ENCODE measurements around the gene CDKN2A. TPM values are rescaled to one million over a fixed set of nuclear protein-coding genes. Genes with fewer than 3 reads are reported as not detected.

Gene CDKN2A
- total RNA-seq, 1 experiment from 2014 or later = not detected

- no TSS peak for BruUV-seq (replicated peaks)
- ATAC-seq = no peak
These were observed 11.8 kb upstream of the CDKN2A start for GRCh38 chr9:22005702-22006606.

More at GRCh38 chr9:22005702-22006606, 11.8 kb upstream of the CDKN2A start:
- Histone ChIP-seq H3K4me1 (ENCODE audit: control insufficient read depth, insufficient read depth, low read length) (no peaks in the 10 kb centered on the region), H3K4me3 (ENCODE audit: low read depth in 2 of 2, low read length in 2 of 2) (no peak overlapping the region), H3K36me3 (ENCODE audit: control insufficient read depth, insufficient read depth, low read length) (no peaks in the 10 kb centered on the region; the same call in 1 of the 2 replicates), H3K27me3 (ENCODE audit: control insufficient read depth, insufficient read depth, low read length) (no peaks in the 10 kb centered on the region), H3K9me3 (ENCODE audit: control insufficient read depth, insufficient read depth, low read depth, low read length) (no peaks in the 10 kb centered on the region), H3K27ac (ENCODE audit: low read length) (no peak overlapping the region)
- in situ Hi-C loops (cut with HindIII; ENCODE audit: low pct_unique_long_range_greater_than_20kb, low sequenced_read_pairs) = no loop called here
- ChIA-PET CTCF (no interaction called here), POLR2A (no interaction called here)
- no peak for DNase-seq (ENCODE audit: low read depth, low spot score)
- TF ChIP-seq SIN3A (IDR thresholded peaks at IDR 0.05; ENCODE audit: borderline replicate concordance, insufficient read depth, low read depth, low read length) (no peak), POLR2AphosphoS5 (IDR thresholded peaks at IDR 0.05; ENCODE audit: low read depth, low read length) (no peak), TCF7L2 (IDR thresholded peaks at IDR 0.05; ENCODE audit: low read depth, low read length) (no peak), REST (IDR thresholded peaks at IDR 0.05; ENCODE audit: insufficient read depth in 1 of 2, low read depth in 2 of 2, low read length in 1 of 2) (no peak), CTCF (IDR thresholded peaks at IDR 0.05) (no peak)
- intact Hi-C loops (cut with micrococcal nuclease; ENCODE audit: unreplicated experiment) = no loop called here

All from Panc1 (cell line).